ENCODE measurements around the gene APBA3.
"Not testable (repeated sequence)": the region's sequence is repeated elsewhere in the genome, so short reads cannot be mapped to it uniquely, and the experiment has no call there.

Gene APBA3

DNA sequence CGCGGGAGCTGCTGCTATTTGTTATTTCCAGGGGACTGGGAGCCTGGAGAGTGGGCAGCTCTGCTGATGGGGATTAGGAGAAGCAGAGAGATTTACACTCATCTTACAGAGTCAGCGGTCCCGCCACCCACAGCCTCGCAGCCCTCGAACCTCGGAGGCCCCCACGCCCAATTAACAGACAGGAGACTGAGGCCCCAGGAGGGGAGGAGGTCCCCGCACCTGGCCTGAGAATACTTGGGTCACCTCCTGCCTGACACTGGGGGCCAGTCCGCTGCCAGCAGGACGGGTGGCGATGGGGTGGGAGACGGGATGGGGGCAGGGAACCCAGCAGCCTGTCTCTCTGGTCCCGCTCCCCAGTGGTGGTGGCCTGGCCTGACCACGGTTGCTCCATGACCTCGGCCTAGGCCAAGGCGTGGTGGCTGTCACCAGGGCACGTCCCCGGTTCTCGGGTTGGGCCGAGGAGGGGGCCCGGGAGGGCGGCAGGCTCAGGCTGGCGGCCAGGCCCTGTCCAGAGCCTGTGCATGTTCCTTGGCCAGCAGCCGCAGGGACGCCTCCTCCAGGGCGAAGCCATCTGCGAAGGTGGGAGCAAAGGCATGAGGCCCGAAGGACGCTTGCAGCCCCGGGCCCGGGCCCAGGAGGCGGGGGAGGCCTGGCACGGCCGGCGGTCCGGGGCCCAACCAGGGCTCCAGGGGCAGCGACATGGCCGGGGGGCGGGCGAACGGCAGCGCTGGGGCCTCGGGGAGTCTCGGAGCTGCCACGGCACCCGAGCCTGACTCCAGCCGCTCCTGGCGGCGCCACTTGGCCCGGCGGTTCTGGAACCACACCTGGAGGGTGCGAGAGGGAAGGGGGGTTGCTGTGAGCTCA lies 8.9 kb upstream of the APBA3 start:
- no peak for DNase-seq (ENCODE audit: low read depth)

DNA sequence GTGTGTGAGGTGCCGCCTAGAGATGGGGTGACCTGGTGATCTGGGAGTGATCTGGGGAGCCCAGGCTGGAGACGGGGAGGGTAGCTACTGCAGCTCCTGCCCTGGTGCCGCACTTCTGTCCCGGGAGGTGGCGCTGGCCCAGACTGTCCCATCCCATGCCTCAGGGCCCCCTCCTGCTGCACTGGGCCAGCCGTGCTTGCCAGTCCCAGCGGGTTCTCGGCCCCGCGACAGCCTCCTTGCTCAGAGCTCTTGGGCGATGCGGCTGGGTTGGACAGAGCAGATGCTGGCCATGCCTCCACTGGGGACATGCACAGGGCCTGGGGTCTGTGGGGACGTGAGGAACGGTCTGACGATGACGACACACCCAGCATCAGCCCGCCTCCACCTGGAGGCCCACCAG lies 8.0 kb upstream of the APBA3 start:
- no peak for DNase-seq (ENCODE audit: low read depth)

DNA sequence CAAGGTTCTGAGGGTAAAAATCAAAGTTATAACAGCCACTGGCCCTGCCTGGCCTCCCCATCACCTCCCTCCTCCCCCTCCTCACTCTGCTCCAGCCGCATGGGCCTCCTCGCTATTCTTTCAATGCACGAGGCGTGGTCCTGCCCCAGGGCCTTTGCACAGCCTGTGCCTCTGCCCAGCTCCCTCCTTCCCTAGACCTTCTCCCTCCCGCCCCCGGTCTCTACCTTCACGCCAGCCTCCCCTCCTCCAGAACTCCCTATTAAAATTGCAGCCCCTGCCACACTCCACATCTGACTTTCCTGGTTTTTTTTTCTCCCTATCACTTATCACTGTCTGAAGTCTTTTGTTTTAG lies 7.2 kb upstream of the APBA3 start:
- no peak for DNase-seq (ENCODE audit: low read depth)

DNA sequence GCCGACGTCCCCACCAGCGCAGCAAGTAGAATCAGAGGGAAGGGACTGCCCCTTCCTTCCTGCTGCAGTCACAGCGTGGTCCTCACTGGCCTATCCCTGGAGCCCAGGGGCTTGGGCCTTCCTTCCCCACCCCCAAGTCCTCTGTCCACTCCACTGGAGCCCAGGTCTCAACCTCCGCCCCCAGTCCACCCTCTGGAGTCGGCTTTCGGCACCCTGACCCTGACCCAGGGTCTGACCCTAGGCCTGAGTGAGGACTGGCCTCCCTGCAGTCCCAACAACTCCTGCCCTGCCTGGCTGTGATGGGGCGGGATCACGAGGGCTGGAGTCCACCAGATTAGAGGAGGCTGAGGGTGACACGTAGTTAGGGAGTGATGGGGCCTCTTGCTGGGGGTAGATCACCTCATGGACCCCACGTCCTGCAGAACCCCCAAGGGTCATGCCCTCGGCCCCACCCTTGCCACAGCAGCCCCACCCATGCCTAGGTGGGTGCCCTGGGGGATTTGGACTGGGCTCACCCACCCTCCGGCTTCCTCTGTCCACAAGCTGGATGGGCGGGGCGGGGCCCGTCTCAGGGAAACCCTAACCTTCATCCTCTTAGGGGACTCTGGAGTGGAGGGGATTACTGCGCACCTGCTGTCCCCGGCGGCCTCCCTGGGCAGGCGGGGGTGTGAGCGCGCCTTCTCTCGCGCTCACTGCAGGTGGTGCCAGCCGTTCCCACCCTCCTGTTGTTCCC lies 6.7 kb upstream of the APBA3 start:
- no peak for DNase-seq (ENCODE audit: low read depth)

DNA sequence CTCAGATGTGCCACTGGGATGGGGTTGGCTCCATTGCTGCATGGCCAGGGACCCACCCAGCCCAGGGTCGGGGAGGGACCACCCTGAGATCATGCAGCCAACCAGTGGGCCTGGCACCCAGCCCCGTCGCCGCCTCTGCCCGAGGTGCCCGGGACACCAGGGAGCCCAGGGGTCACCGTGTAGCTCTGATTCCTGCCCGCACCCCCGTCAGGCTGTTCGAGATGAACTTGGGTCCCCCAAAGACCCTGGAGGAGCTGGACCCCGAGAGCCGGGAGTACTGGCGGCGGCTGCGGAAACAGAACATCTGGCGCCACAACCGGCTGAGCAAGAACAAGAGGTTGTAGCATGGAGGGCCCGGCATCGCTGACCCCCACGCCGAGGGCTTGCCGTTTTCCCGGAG lies 5.6 kb upstream of the APBA3 start:
- DNase-seq (ENCODE audit: low read depth) = no peak

DNA sequence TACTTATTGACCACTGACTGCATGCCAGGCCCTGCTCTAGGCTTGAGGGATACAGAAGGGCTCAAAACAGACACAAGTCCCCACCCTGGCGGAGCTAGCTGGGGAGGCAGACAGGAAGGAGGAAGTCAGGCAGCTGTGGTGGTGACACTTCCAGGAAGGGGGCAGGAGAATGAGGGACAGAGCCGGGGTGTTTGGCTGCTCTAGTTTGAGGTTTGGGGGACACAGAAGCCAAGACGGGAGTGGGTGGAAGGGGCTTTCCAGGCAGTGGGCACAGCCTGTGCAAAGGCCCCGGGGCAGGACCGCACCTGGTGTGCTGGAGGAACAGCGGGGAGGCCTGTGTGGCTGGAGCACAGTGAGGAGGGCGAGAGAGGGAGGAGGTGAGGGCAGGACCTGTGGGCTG lies 5.0 kb upstream of the APBA3 start:
- DNase-seq (ENCODE audit: low read depth) = no peak

DNA sequence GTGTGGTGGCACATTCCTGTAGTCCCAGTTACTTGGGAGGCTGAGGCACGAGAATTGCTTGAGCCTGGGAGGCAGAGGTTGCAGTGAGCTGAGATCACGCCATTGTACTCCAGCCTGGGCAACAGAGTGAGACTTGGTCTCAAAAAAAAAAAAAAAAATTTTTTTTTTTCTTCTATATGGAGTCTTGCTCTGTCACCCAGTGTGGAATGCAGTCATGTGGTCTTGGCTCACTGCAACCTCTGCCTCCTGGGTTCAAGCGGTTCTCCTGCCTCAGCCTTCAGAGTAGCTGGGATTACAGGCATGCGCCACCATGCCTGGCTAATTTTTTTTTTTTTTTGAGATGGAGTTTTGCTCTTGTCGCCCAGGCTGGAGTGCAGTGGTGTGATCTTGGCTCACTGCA lies 4.3 kb upstream of the APBA3 start:
- DNase-seq (ENCODE audit: low read depth) = not testable (repeated sequence)

DNA sequence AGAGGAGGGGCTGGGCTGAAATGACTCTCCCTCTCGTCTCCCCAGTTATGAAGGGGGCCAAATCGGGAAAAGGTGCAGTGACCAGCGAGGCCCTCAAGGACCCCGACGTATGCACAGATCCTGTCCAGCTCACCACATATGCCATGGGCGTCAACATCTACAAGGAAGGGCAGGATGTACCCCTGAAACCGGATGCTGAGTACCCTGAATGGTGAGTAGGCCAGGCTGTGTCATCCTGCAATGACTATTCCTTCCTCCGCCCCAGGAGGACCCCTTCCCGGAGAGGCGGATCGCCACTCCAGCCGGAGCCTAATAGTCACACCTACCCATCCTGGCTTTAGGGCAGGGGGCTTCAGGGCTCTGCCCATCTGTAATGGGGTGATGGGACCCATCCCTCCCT lies 3.6 kb upstream of the APBA3 start:
- DNase-seq (ENCODE audit: low read depth) = no peak

DNA sequence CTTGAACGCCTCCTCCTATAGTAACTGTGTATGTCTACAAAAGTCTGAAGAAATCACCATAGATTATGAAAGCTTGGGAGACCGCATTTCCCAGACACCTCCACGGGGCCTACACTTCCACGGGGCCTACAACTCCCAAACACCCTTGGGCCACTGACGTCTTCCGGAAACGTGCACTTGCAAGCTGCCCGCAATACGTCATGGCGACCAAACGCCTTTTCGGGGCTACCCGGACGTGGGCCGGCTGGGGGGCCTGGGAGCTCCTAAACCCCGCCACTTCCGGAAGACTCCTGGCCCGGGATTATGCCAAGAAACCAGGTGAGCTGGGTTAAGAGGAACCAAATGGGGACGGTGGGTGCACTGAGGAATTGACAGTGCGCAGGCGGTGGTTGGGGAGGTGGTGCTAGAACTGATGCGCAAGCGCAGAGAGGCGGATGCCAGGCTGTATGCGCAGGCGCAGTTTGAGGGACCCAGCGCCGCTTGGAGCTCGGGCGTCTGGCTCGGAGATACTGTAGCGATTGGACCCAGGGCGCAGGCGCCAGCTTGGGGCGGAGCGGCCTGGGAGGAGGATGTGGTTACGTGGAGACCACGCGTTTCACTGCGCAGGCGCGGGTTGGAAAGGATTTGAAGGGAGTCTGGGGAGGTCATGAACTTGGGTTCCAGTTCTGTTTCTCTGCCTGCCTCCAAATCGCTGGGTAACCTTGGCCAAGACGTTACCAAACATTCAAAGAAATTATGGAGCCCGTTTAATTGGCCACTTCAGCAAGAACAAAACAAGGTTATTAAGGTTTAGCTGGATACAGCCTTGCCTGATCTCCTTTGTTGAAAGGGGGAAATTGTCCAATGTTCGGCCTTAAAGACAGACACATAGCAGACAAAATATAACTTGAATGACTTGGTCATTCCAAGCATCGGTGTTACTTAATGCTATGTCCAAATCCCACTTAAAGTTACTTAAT lies 1.3 kb upstream of the APBA3 start, which contains the start of gene MRPL54:
Gene MRPL54 (plus strand): TSS at position 182 of the 959 bp plus-strand sequence. CDS start 19 bp downstream, at position 201.
- peak; percentile 99 for DNase-seq (ENCODE audit: low read depth)

DNA sequence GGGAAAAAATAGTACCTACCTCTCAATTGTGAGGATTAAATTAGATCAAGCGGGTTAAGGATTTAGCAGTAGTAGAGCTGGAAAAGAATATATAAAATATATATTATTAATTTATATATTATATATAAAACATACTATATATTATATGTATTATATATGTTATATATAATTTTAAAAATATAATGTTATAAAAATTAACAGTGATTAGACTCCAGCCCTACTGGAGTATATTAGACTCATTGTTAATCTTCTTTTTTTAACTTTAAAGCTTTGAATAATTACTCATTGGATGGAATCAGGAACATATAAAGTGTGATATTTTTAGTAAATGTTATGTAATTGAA lies 610 bp upstream of the APBA3 start:
- DNase-seq (ENCODE audit: low read depth) = no peak

DNA sequence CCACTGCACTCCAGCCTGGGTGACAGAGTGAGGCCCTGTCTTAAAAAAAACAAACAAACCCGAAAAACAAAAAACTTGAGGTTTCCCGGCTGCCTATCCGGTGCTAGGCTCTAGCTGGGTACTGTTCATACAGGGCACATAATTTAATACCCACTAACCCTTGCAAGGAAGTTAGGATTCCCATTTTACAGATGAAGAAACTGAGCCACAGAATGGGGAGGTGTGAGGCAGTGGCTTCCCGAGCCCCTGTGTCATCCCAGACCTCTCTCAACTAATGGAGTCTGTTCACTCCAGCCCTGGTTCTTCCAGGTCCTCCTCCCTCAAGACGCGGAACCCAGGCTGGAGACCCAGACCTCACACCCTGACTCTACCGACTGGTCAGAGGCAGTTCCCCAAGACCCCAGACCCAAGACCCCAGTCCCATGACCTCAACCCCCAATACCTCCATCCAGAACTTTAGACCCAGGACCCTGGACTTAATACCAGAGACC lies 576 bp downstream of the APBA3 start:
- DNase-seq (ENCODE audit: low read depth) = no peak

DNA sequence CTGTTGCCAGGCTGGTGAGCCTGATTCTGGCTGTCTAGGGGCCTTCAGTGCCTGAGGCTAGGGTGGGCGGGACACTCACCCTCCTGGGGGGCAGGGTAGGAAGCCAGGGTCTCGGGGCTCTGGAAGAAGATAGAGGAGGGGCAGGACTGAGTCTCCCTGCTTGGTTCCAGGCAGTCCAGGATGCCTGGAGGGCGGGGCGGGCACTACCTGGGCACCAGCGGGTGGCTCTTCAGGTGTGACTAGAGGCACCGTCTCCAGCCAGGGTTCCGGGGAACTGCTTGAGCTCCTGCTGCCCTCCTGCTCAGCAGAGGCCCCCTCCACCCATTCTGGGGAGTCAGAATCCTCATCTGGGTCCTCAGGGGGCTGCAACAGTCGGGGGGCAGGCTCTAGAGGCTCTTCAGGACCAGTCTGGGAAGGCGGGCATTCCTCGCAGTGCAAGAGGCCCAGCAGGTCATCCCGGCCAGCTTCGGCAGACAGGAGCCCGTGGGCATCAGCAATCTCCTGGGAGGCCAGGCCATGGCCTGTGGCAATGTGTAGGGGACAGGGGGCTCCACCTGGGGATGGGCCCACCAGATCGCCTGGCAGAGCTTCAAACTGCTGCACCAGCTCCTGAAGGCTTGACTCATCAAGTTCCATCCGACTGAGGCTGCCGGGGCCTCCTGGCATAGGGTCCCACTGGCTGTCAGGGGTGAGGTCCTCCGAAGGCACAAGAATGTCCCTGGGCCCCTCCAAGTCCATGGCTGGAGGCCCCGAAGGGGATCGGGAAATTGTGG lies 1.8 kb downstream of the APBA3 start:
- DNase-seq (ENCODE audit: low read depth) = no peak

DNA sequence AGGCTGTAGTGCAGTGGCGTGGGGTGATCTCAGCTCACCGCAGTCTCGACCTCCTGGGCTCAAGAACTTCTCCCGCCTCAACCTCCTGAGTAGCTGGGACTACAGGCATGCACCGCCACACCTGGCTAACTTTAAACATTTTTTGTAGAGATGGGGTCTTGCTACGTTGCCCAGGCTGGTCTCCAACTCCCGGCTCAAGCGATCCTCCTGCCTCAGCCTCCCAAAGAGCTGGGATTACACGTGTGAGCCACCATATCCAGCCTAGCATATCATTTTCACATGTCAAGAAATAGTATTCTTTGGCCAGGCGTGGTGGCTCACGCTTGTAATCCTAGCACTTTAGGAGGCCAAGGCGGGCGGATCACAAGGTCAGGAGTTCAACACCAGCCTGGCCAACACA lies 3.2 kb downstream of the APBA3 start:
- not testable (repeated sequence) for DNase-seq (ENCODE audit: low read depth)

DNA sequence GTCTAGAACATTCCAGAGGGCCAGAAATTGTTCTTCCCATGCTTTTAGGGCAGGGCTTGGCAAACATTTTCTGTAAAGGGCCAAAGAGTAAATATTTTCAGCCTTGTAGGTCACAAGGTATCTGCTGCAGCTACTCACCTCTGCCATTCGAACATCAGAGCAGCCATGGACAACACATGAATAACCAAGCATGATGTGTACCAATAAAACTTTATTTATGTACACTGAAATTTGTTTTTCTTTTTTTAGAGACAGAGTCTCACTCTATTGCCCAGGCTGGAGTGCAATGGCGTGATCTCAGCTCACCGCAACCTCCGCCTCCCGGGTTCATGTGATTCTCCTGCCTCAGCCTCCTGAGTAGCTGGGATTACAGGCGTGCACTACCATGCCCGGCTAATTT lies 3.8 kb downstream of the APBA3 start:
- DNase-seq (ENCODE audit: low read depth) = not testable (repeated sequence)

DNA sequence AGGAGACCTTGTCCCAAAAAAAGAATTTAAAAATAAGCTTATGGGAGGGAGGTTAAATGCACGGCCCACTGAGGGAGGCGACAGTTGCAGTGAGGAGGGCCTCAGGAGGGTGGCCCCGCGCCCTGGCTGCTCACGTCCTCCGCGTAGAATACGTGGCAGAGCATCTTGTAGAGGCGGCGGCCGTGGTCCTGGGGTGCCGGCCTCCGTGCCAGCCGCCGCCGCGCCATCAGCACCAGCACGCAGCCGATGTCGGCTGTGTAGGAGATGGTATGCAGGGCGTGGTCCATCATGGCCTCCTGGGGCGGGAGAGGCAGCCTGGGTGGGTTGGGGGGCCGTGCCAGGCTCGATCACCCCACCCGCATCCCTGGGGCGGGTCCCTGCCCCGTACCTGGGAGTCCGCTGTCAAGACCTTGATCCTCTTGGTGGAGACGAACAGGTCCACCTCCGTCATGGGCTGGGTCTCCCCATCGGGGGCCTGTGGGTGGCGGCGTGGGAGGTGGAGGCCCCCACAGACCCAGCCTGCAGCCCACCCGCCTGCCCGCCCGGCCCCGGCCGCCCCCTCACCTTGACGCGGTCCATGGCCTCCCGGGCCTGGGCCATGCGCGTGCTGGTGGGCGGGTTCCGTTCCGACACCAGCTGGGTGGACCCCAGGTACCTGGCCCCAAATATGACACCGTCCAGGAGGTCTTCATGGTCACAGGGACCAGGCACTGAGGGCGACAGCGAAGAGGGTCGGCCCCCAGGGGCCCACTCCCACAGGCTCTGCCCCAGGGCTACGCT lies 7.7 kb downstream of the APBA3 start:
- no peak for DNase-seq (ENCODE audit: low read depth)

DNA sequence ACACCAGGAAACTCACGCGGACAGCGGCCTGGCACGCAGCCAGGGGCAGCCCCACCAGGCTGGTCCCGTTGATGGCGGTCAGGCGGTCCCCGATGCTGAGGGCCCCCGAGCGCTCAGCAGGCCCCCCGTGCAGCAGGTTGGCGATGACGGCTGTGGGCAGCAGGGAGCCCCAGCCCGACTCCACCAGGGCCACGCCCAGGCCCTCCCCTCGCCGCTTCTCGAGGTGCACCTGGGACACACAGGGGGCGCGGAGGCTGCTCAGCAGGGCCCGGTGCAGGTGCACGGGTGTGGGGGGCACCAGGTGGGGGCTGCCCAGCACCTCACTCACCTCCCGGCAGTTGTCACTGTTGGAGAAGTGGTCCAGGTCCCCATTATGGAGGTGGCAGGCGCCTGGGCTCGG lies 9.0 kb downstream of the APBA3 start:
- no peak for DNase-seq (ENCODE audit: low read depth)

DNA sequence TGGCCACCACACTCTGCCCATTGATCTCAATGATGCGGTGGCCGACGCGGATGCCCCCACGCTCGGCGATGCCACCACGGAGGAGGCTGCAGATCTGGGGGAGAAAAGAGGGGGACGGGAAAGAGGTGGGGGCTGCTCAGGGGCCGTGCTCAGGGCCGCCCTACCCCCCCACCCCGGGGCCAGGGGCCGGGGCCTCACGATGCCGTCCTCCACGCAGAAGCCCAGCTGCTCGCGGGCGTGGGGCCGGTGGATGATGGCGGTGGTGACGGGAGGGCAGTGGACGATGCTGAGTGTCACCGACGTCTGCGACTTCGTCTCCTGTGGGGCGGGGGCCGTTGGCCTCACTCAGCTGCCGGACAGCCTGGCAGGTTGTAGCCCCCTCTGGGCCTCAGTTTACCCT lies 10.3 kb downstream of the APBA3 start:
- no peak for DNase-seq (ENCODE audit: low read depth)

DNA sequence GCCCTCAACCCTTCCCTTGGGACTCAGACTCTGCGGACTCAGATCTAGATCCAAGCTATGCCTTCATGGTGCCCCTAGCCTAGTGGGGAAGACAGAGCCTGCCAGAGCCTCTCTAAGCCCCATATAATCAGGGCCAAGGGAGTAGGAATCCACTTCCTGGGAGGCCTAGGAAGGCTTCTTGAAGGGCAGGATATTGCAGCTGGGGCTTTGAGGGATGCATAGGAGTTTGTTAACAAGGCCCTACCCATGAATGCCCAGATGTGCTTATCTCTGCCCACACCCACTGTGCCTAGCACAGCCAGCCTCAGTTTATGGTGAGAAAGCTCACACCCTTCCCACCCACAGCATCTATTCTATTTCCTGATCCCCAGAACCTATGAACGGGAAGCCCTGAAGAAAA lies 11.3 kb downstream of the APBA3 start:
- no peak for DNase-seq (ENCODE audit: low read depth)

DNA sequence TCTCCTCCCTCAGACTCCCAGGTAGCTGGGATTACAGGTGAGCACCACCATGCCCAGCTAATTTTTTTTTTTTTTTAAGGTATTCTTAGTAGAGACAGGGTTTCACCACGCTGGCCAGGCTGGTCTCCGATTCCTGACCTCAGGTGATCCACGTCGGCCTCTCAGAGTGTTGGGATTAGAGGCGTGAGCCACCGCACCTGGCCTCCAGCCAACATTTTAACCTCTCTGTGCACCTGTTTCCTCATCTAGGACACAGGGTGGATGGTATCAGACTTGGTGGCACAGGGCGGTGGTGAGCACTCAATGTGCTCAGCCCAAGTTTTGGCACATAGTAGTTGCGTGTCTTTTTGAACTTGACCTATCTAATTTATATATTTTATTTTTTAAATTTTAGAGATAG lies 12.5 kb downstream of the APBA3 start:
- DNase-seq (ENCODE audit: low read depth) = no peak

DNA sequence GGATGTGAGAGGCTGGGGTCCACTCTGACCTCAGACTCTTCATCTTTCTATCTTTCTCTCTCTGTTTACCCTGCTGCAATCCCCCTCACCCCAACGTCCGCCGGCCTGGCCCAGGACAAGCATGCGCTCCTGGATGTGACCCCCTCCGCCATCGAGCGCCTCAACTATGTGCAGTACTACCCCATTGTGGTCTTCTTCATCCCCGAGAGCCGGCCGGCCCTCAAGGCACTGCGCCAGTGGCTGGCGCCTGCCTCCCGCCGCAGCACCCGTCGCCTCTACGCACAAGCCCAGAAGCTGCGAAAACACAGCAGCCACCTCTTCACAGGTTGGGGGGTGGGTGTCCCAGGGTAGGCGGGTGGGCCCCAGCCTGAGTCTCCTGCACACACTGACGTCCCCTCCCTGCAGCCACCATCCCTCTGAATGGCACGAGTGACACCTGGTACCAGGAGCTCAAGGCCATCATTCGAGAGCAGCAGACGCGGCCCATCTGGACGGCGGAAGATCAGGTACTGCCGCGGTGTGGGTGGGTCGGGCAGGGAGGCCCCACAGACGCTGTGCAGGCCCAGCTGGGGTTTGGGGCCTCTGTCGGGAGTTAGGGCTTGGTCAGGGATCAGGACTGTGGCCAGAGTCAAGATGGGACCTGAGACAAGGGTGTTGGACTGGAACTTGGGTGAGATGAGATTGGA lies 15.0 kb downstream of the APBA3 start:
- DNase-seq (ENCODE audit: low read depth) = no peak
